ENCODE results near the gene ARHGEF40.

GRCh38 chr14:21049271-21049673 is 20.8 kb upstream of the ARHGEF40 start:
- TF ChIP-seq CTCF (IDR thresholded peaks at IDR 0.05) (no peak), POLR2AphosphoS5 (IDR thresholded peaks at IDR 0.05) (no peak), POLR2A (IDR thresholded peaks at IDR 0.05) (no peak)
